HEK293 (cell line): ENCODE results near the gene POP7.

Source experiments
- CTCF ChIP-seq: fragments of 450-650 bp; formaldehyde crosslinking; IDR thresholded peaks from 2 replicates; pipeline ENCODE4 v1.5.1; 2016; ENCODE audit warnings: missing biosample characterization, missing genetic modification characterization
- HIC1 ChIP-seq: fragments of 450-650 bp; formaldehyde crosslinking; IDR thresholded peaks from 2 replicates; pipeline ENCODE4 v1.5.1; 2016; ENCODE audit warnings: missing biosample characterization, missing genetic modification characterization
- TCF7L2 ChIP-seq: IDR thresholded peaks from 2 replicates; pipeline ENCODE4 v1.6.1; 2011; ENCODE audit warnings: low read depth, mild to moderate bottlenecking, inconsistent platforms, low read length, moderate library complexity, borderline replicate concordance
- TSHZ1 ChIP-seq: fragments of 450-650 bp; formaldehyde crosslinking; IDR thresholded peaks from 2 replicates; pipeline ENCODE4 v1.5.1; 2016; ENCODE audit warnings: missing biosample characterization, missing genetic modification characterization, borderline replicate concordance
- ZNF24 ChIP-seq: fragments of 450-650 bp; formaldehyde crosslinking; IDR thresholded peaks from 2 replicates; pipeline ENCODE4 v1.5.1; 2016; ENCODE audit warnings: missing biosample characterization, missing genetic modification characterization
- ZNF274 ChIP-seq, 2 experiments: fragments of 200-500 bp in 1 of 2; fragments of 450-650 bp in 1 of 2; sonication (Bioruptor generic) in 1 of 2; formaldehyde crosslinking in 1 of 2; IDR thresholded peaks; 2 replicates each; pipeline versions ENCODE4 v1.5.1 to v1.6.1; 2014 to 2016; ENCODE audit warnings: borderline replicate concordance in 1 of 2, inconsistent platforms in 1 of 2, low read length in 1 of 2, missing biosample characterization in 1 of 2, missing genetic modification characterization in 1 of 2
- ZNF777 ChIP-seq: fragments of 450-650 bp; formaldehyde crosslinking; IDR thresholded peaks from 2 replicates; pipeline ENCODE4 v1.5.1; 2017; ENCODE audit warnings: missing biosample characterization, missing genetic modification characterization, borderline replicate concordance

- TF ChIP-seq CTCF (tag by site-specific recombination): no peak
- TF ChIP-seq ZNF24 (tag by site-specific recombination): no peak
- no peak for TF ChIP-seq TCF7L2
- TF ChIP-seq ZNF274 (IDR thresholded peaks at IDR 0.05; ENCODE audit: low read length): no peak
- TF ChIP-seq ZNF274 (tag by site-specific recombination; IDR thresholded peaks at IDR 0.05; ENCODE audit: borderline replicate concordance): no peak
- no peak for TF ChIP-seq ZNF777 (tag by site-specific recombination)
- no peak for TF ChIP-seq HIC1 (tag by site-specific recombination)
- no peak for TF ChIP-seq TSHZ1 (tag by site-specific recombination)
Observed at GRCh38 chr7:100675581-100676350, 30.2 kb upstream of the POP7 start.
